Neural crest cell (in vitro differentiated cells): ENCODE data around the gene EPB41L4A. TPM values are rescaled to one million over a fixed set of nuclear protein-coding genes. Genes with fewer than 3 reads are reported as not detected.

Experiments
- DNase-seq: peaks from one replicate; pipeline ENCODE4 v3.0.0; 2021; ENCODE audit warnings: low read depth, mixed read lengths, low spot score
- H3K27ac Mint-ChIP-seq: one replicate; pipeline ENCODE4 v1.8.0; 2021; ENCODE audit warnings: mild to moderate bottlenecking, mixed read lengths; ENCODE audit not compliant: unreplicated experiment
- H3K27me3 Mint-ChIP-seq: 2 replicates; pipeline ENCODE4 v1.8.0; 2021; ENCODE audit warnings: low read depth, mild to moderate bottlenecking, mixed read lengths
- H3K36me3 Mint-ChIP-seq: 2 replicates; pipeline ENCODE4 v1.8.0; 2021; ENCODE audit warnings: low read depth, mild to moderate bottlenecking, mixed read lengths
- H3K4me1 Mint-ChIP-seq: 2 replicates; pipeline ENCODE4 v1.8.0; 2021; ENCODE audit warnings: mixed read lengths
- H3K4me3 Mint-ChIP-seq: one replicate; pipeline ENCODE4 v1.8.0; 2021; ENCODE audit warnings: mild to moderate bottlenecking, mixed read lengths
- H3K9me3 Mint-ChIP-seq: 2 replicates; pipeline ENCODE4 v1.8.0; 2021; ENCODE audit warnings: mixed read lengths
- total RNA-seq: library from RNA; stranded (reverse); gene quantifications from 2 replicates; pipeline ENCODE4 v1.2.1, GENCODE V29; 2021
- TF ChIP-seq, protein P1 (sequence below): fragments of 200-600 bp; sonication (generic); conservative IDR thresholded peaks from 2 replicates; pipeline ENCODE4 v1.5.0; 2021; ENCODE audit warnings: antibody characterized with exemption, mild to moderate bottlenecking

Gene EPB41L4A
- total RNA-seq, 1 donor from 2014 or later, result 10.8 TPM

DNA sequence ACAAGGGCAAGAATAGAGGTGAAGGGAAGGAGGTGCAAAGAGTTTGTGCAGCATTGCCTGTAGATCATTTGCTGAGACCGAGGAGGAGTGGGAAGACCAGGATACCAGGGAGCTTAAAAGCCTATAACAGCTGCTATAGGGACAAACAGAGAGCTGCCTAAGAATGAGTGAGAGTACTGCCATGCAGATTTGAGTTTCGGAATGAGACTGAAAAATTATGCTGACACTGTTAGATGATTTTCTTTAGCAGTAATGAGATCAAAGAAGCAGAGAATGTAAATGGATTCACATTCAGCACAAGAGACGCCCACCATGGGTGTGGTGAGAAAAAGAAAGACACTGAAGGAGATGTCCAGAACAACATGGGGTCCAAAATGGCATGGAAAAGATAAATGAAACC is 69.7 kb downstream of the EPB41L4A start:
- Mint-ChIP-seq H3K36me3 (no peaks in the 10 kb centered on the region), H3K9me3 (no peaks in the 10 kb centered on the region), H3K4me3 (no peak overlapping the region), H3K4me1 (peaks cover 4% of the 10 kb centered on the region), H3K27me3 (no peaks in the 10 kb centered on the region), H3K27ac (no peak overlapping the region)
- DNase-seq, result no peak
- TF ChIP-seq, protein P1, sequence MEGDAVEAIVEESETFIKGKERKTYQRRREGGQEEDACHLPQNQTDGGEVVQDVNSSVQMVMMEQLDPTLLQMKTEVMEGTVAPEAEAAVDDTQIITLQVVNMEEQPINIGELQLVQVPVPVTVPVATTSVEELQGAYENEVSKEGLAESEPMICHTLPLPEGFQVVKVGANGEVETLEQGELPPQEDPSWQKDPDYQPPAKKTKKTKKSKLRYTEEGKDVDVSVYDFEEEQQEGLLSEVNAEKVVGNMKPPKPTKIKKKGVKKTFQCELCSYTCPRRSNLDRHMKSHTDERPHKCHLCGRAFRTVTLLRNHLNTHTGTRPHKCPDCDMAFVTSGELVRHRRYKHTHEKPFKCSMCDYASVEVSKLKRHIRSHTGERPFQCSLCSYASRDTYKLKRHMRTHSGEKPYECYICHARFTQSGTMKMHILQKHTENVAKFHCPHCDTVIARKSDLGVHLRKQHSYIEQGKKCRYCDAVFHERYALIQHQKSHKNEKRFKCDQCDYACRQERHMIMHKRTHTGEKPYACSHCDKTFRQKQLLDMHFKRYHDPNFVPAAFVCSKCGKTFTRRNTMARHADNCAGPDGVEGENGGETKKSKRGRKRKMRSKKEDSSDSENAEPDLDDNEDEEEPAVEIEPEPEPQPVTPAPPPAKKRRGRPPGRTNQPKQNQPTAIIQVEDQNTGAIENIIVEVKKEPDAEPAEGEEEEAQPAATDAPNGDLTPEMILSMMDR, result no peak

DNA sequence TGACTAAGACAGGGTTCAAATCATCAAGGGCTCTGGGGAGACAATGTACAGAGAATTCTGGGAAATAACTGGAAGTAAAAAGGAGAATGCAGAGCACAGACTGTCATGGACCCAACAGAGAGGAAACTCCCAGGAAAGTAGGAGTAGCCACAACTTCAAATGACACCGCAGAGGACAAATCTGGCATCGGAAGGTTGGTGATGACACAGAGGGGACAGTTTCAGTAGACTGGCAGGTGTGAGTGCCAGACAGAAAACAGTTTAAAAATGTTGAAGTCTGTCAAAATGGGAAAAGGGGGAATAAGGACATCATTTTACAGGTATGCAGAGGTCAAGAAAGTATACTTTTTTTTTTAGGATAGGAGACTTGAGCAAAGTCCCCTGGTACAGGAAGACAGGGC is 70.2 kb downstream of the EPB41L4A start:
- no peak for DNase-seq
- Mint-ChIP-seq H3K27me3 (no peaks in the 10 kb centered on the region), H3K27ac (no peak overlapping the region), H3K4me3 (no peak overlapping the region), H3K4me1 (peaks cover under 1% of the 10 kb centered on the region), H3K9me3 (no peaks in the 10 kb centered on the region), H3K36me3 (no peaks in the 10 kb centered on the region)
- TF ChIP-seq, protein P1, result no peak

DNA sequence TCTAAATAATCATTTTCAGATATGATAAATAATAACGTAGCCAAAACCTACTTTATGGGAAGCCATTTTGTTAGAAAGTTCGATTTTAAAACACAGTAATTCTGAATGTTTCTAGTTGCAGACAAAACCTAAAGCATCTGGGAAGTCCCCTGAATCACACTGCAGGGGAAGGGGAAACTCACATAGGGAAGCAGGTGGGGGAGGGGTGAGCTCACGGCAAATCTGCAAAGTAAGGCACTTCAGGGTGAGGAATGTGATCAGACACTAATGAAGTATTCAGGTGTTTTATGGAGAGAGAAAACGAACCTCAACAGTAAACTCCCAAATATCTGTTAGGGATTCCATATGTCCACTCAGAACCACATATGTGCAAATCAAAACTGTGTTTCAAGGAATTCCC is 70.7 kb downstream of the EPB41L4A start:
- no peaks in the 10 kb centered on the region for H3K4me1 Mint-ChIP-seq
- H3K9me3 Mint-ChIP-seq, result no peaks in the 10 kb centered on the region
- no peak overlapping the region for H3K27ac Mint-ChIP-seq
- DNase-seq, result no peak
- TF ChIP-seq, protein P1, result no peak
- H3K36me3 Mint-ChIP-seq, result no peaks in the 10 kb centered on the region
- no peaks in the 10 kb centered on the region for H3K27me3 Mint-ChIP-seq
- H3K4me3 Mint-ChIP-seq, result no peak overlapping the region

DNA sequence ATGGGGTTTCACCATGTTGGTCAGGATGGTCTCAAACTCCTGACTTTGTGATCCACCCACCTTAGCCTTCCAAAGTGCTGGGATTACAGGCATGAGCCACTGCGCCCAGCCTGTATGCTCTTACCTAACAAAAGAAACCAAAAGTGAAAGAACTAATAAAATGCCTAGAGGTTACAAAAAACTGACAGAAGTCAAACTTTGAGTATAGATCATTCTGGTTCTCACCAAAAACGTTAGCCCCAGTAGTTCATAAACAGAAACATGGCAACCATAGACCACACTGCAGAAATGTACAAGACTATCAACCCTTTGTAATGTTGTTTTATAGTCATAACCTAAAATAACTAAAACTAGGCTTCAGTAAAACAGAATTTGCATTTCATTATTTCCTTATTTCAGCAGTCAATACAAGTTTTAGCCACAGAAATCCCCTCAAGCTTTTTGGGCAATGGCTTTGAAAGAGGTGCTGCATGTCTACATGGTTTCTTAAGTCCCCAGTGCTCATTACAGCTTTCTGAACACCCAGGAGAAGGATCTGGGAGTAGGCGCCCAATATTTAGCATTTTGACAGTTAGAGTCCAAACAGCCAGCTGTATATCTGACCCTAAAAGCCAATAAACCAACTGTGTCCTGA is 72.5 kb downstream of the EPB41L4A start:
- DNase-seq, result no peak
- no peaks in the 10 kb centered on the region for H3K36me3 Mint-ChIP-seq
- H3K4me1 Mint-ChIP-seq, result peaks cover 6% of the 10 kb centered on the region
- H3K9me3 Mint-ChIP-seq, result no peaks in the 10 kb centered on the region
- no peak overlapping the region for H3K4me3 Mint-ChIP-seq
- H3K27me3 Mint-ChIP-seq, result no peaks in the 10 kb centered on the region
- TF ChIP-seq, protein P1, result no peak
- H3K27ac Mint-ChIP-seq, result no peak overlapping the region

DNA sequence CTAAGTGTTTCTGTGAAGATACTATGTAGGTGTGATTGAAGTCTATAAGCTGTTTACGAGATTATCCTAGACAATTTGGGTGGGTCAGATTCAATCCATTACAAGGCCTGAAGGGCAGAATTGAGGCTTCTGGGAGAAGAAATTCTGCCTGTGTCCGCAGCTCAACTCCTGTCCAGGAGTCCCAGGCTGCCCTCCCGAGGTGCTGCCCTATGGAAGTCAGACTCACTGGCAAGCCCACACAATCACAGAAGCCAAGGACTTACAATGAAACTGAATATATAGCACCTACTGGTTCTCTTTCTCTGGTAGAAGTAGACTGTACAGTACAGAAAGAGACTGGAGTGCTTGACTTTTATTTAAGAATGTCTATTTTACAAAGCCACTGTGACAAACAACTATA is 74.5 kb downstream of the EPB41L4A start:
- peaks cover 8% of the 10 kb centered on the region for H3K4me1 Mint-ChIP-seq
- H3K9me3 Mint-ChIP-seq, result no peaks in the 10 kb centered on the region
- H3K36me3 Mint-ChIP-seq, result no peaks in the 10 kb centered on the region
- TF ChIP-seq, protein P1, result no peak
- DNase-seq, result no peak
- H3K4me3 Mint-ChIP-seq, result no peak overlapping the region
- no peak overlapping the region for H3K27ac Mint-ChIP-seq
- H3K27me3 Mint-ChIP-seq, result no peaks in the 10 kb centered on the region
